Measurements from ENCODE around the gene FOXN1.

The FOXN1 gene

DNA sequence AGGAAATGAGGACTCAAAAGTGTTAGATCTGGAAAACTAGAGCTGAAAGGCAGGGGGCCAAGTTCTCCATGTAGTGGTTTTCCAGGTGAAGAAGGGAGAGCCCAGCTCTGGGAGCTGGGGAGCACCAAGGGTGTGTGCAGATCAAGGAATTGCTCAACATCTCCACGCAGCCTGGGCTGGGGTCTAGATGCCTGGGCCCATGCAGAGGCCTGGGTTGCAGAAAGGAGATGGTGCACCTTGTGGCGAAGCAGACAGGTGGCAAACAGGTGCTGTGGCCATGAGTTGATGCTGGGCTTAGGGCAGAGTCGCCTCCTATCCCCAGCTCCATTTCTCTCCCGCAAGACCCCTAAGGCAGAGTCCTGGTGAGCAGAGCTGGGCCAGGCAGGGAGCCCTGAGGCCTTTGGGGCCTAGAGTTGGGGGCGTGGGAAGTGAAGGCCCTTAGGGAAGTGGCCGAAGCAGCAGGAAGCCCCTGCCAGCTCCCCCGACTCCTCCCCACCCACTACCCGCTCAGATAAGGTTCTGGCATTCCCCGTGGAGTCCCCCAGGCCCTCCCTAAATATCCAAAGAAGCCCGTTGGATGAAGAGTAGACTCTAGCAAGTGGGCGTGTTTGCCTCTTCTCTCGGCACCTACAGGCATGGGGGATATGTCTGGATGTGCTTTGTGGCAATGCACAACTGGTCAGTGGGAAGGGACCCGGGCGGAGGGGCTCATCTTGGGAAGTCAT, 777 bp downstream of the FOXN1 start:
- no peak for DNase-seq (ENCODE audit: extremely low read depth, low read depth)
- TF ChIP-seq, protein P1, sequence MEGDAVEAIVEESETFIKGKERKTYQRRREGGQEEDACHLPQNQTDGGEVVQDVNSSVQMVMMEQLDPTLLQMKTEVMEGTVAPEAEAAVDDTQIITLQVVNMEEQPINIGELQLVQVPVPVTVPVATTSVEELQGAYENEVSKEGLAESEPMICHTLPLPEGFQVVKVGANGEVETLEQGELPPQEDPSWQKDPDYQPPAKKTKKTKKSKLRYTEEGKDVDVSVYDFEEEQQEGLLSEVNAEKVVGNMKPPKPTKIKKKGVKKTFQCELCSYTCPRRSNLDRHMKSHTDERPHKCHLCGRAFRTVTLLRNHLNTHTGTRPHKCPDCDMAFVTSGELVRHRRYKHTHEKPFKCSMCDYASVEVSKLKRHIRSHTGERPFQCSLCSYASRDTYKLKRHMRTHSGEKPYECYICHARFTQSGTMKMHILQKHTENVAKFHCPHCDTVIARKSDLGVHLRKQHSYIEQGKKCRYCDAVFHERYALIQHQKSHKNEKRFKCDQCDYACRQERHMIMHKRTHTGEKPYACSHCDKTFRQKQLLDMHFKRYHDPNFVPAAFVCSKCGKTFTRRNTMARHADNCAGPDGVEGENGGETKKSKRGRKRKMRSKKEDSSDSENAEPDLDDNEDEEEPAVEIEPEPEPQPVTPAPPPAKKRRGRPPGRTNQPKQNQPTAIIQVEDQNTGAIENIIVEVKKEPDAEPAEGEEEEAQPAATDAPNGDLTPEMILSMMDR (IDR thresholded peaks at IDR 0.05; ENCODE audit: low read depth, low read length) = no peak

DNA sequence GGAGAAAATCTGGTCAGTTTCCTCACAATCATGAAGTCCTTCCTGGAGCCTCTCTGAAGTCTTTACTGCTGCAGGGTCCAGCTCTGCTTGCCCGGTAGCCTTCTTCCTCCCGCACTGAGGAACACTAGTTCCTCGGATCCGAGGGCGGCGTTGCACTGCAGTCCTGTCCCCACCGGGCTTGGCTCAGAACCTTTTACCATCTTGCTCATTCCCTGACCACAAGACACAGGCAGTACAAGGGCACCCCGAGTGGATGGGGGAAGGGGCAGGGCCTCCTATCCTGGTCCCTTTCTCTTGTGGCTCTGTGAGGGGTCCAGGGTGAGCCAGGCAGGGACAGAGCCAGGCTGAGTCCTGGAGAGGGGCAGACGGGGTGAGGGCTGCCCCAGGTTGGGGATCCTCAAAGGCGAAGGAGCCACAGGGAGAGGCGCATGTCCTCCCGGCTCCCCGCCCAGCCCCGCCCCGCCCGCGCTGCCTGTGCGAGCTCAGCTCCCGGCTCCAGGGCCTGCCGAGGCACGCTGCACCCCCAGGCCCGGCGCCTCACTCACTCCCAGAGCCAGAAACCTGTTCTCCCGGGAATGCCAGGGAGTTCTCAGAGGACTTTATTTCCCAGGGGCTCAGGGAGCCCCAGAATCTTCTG, 1.5 kb downstream of the FOXN1 start:
- no peak for DNase-seq (ENCODE audit: extremely low read depth, low read depth)
- TF ChIP-seq, protein P1 (IDR thresholded peaks at IDR 0.05; ENCODE audit: low read depth, low read length) = no peak

DNA sequence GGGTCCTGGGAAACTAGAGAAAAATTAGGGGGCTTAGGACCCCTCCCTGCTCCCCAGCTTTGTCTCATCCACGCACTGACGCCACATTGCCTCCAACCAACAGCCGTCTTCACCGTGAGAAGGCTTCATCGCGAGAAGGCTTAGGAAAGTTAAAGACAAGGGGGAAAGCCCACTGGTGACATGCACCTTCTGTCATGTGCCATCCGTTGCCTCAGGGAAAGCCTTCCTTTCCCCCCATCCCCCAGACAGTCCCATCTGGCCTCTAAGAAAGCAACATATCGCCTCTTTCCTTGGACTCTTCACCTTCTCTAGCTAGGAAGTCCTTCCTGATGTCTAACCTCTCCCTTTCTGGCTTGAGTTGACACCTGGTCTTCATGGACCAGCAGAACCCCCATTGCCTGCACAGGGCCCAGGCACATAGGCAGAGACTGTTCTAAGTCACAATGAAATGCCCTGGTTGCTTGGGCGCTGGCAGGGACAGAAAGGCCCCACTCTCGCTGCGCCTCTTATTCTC, 2.1 kb downstream of the FOXN1 start:
- DNase-seq (ENCODE audit: extremely low read depth, low read depth) = no peak
- TF ChIP-seq, protein P1 (IDR thresholded peaks at IDR 0.05; ENCODE audit: low read depth, low read length) = no peak

DNA sequence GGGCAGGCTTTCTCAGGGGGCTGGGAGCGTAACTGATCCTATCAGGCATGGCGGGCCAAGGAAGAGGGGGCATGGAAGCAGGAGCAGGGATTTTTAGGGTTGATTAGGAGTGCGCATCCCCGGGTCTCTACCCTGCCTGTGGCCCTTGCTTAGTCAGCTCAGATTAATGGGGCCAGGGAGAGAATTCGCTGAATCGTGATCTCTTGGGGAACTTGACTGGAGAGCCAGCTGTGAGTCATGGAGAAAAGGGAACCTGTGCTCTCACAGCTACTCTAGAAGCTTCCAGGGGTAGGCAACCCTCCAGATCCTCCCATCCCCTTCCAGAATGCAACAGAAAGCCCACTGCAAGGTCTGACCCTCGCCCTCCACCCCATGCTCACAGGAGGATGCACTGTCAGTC, 3.6 kb downstream of the FOXN1 start:
- DNase-seq (ENCODE audit: extremely low read depth, low read depth) = no peak

DNA sequence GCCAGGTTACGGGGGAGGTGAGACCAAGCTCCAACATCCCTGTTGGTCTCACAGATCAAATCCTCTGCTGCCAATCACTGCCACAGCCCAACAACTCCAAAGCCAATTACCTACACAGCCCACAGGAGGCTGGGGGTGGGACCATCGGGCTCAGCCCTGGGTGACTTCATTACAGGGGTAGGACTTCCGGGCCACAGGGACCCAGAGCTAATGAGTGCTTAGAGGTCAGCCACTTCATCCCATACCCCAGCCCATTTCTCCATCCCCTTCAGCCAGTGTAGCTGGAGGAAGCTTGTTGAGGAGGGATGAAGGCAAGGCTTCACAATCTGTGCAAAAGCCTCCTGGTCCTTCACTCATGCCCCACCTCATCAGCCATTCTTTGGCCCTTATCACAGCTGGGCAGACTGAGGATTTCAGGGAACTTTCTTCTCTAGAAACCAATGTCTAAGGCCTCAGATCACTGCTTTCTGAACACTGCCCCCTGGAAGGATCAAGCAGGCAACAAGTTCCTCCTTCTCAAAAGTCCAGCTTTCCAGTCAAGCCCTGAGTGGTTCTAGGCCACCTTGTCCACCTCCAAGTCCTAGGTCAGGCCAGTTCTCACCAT, 5.8 kb downstream of the FOXN1 start:
- no peak for DNase-seq (ENCODE audit: extremely low read depth, low read depth)

More for the DNA sequence above, 3.6 kb downstream of the FOXN1 start:
- TF ChIP-seq, protein P1 (IDR thresholded peaks at IDR 0.05; ENCODE audit: low read depth, low read length) = no peak

DNA sequence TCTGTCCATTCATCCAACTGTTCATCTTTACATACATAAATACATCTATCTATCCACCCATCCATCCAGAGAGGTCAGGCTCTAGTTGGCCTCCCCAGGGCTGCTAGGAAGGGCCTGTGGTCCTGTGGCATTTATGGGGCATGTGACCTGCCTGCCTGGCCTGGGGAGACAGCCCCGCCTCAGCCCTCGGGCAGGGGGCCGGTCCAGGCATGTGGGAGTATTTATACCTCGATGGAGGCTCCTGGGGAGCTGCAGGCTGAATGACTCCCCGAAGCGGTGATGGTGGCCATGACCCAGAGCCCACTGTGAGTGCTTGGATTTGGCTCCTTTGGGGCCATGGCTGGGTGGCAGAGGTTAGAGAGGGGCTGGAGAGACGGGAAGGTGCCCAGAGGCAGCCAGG, 7.3 kb downstream of the FOXN1 start:
- TF ChIP-seq, protein P1 (IDR thresholded peaks at IDR 0.05; ENCODE audit: low read depth, low read length) = no peak
- no peak for DNase-seq (ENCODE audit: extremely low read depth, low read depth)

More for the DNA sequence above, 5.8 kb downstream of the FOXN1 start:
- TF ChIP-seq, protein P1 (IDR thresholded peaks at IDR 0.05; ENCODE audit: low read depth, low read length) = no peak

DNA sequence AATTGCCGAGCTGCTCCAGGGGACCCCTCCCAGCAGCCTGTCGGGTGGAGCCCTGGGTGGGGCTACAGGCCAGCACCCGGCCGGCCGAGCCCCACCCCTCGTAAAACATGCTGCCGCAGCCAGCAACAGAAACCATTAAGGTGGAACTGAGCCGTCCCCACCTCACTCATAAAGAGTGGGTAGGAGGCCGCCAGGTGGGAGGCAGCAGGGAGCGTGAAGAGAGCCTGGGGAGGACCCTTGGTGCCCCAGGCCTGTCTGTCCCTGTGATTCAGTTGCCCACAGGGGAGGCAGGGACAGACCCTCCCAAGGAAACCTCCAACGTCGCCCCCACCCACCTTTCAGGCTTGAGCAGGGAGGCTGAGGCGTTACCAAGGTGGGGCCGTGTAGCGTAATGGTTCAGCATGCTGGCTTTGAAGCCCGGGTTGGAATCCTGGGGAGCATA, 8.4 kb downstream of the FOXN1 start:
- no peak for DNase-seq (ENCODE audit: extremely low read depth, low read depth)
- TF ChIP-seq, protein P1 (IDR thresholded peaks at IDR 0.05; ENCODE audit: low read depth, low read length) = no peak
